Transverse colon (tissue), 4 donors: Measurements from ENCODE around the gene RAP1GAP2.

Source experiments
- EP300 ChIP-seq: sonication (generic); formaldehyde crosslinking; IDR thresholded peaks from one replicate; pipeline ENCODE4 v1.6.1; 2017; ENCODE audit warnings: antibody characterized with exemption, low read depth
- POLR2AphosphoS5 ChIP-seq, 3 donors: sonication (generic); formaldehyde crosslinking; IDR thresholded peaks; one replicate each; pipeline ENCODE4 v1.6.1; 2016; ENCODE audit warnings: antibody characterized with exemption in 3 of 3
- TF ChIP-seq, protein P1 (sequence below), 5 experiments: fragments of 200-600 bp in 3 of 5; fragments of 450-650 bp in 2 of 5; sonication (generic) in 3 of 5; IDR thresholded peaks; 1 replicate in 2 of 5; 2 replicates in 3 of 5; pipeline ENCODE4 v1.5.1; 2016 to 2017; ENCODE audit warnings: antibody characterized with exemption in 5 of 5, inconsistent platforms in 3 of 5, mild to moderate bottlenecking in 2 of 5, moderate library complexity in 1 of 5

DNA sequence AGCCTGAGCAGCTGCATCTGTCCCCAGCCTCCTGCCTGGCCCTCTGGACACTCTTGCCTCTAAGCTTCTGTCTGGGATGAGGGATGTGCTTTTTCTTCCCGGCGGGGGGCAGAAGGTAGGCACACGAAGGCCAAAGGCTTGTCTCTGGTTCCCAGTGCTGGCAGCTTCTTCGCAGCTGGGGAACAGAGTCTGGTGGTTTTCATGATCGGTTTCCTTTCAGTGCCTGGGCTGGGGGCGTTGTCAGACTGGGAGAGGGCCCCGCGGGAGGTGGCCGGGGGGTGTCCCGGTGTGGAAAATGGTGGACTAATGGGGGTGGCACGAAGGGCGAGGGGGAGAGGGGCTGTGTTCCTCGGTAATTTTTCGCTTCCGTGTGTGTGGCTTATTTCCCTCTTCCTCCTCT, 988 bp downstream of the RAP1GAP2 start:
- no peak for TF ChIP-seq EP300
- TF ChIP-seq, protein P1, sequence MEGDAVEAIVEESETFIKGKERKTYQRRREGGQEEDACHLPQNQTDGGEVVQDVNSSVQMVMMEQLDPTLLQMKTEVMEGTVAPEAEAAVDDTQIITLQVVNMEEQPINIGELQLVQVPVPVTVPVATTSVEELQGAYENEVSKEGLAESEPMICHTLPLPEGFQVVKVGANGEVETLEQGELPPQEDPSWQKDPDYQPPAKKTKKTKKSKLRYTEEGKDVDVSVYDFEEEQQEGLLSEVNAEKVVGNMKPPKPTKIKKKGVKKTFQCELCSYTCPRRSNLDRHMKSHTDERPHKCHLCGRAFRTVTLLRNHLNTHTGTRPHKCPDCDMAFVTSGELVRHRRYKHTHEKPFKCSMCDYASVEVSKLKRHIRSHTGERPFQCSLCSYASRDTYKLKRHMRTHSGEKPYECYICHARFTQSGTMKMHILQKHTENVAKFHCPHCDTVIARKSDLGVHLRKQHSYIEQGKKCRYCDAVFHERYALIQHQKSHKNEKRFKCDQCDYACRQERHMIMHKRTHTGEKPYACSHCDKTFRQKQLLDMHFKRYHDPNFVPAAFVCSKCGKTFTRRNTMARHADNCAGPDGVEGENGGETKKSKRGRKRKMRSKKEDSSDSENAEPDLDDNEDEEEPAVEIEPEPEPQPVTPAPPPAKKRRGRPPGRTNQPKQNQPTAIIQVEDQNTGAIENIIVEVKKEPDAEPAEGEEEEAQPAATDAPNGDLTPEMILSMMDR (IDR thresholded peaks at IDR 0.05): no peak
- TF ChIP-seq POLR2AphosphoS5 (IDR thresholded peaks at IDR 0.05): no peak
